Activated naive CD4-positive, alpha-beta T cell treated with anti-CD3 and anti-CD28 coated beads, Interleukin-2, amount 10 ng/mL, durations not matched to agents 7 days and 5 days (primary cell): ENCODE measurements around the gene ZNF335.

Experiments used
- CTCF ChIA-PET: fragments of 350-600 bp; sonication (Branson Sonifier 250); formaldehyde crosslinking; loops from one replicate; lab custom pipeline; 2021; ENCODE audit warnings: antibody characterized with exemption; lab: Charles Lee
- DNase-seq: peaks from one replicate; pipeline ENCODE4 v3.0.0-alpha.2; 2020
- H3K27ac Mint-ChIP-seq: one replicate; pipeline ENCODE4 v1.8.0; 2021; ENCODE audit warnings: mild to moderate bottlenecking, moderate library complexity, mixed read lengths
- H3K27me3 Mint-ChIP-seq: one replicate; pipeline ENCODE4 v1.8.0; 2021; ENCODE audit warnings: mild to moderate bottlenecking, mixed read lengths
- H3K36me3 Mint-ChIP-seq: one replicate; pipeline ENCODE4 v1.8.0; 2021; ENCODE audit warnings: mixed read lengths
- H3K4me1 Mint-ChIP-seq: one replicate; pipeline ENCODE4 v1.8.0; 2021; ENCODE audit warnings: mixed read lengths
- H3K4me3 Mint-ChIP-seq: one replicate; pipeline ENCODE4 v1.8.0; 2021; ENCODE audit warnings: mild to moderate bottlenecking, moderate library complexity, mixed read lengths
- H3K9me3 Mint-ChIP-seq: one replicate; pipeline ENCODE4 v1.8.0; 2021; ENCODE audit warnings: mixed read lengths

ZNF335 gene

GRCh38 chr20:46010491-46011391, 38.7 kb upstream of the ZNF335 start:
- H3K36me3 Mint-ChIP-seq: peaks cover 5% of the 10 kb centered on the region
- peak; percentile 55 for DNase-seq
- H3K27ac Mint-ChIP-seq: peak overlapping the region; percentile 64
- peaks cover 2% of the 10 kb centered on the region for H3K9me3 Mint-ChIP-seq
- CTCF ChIA-PET: interaction anchor here (1.1 to 8.7 kb wide), 6 partner anchors 11 to 45 kb away, joined by 3 to 151 read pairs (median 18); no protein-coding TSS in a partner anchor
- H3K4me1 Mint-ChIP-seq: peaks cover 74% of the 10 kb centered on the region
- peak overlapping the region; percentile 40 for H3K4me3 Mint-ChIP-seq
- H3K27me3 Mint-ChIP-seq: peaks cover 93% of the 10 kb centered on the region

GRCh38 chr20:46009816-46010215, 37.8 kb upstream of the ZNF335 start:
- Mint-ChIP-seq H3K4me3 (no peak overlapping the region), H3K27ac (no peak overlapping the region), H3K27me3 (peaks cover 95% of the 10 kb centered on the region), H3K36me3 (peaks cover 5% of the 10 kb centered on the region), H3K9me3 (peaks cover 2% of the 10 kb centered on the region), H3K4me1 (peaks cover 82% of the 10 kb centered on the region)
- CTCF ChIA-PET: interaction anchor here (0.9 to 8.7 kb wide), 2 partner anchors 11 to 22 kb away, joined by 4 to 151 read pairs; no protein-coding TSS in a partner anchor
- DNase-seq: no peak

GRCh38 chr20:46007671-46008070, 35.7 kb upstream of the ZNF335 start:
- CTCF ChIA-PET: interaction anchor here (8.7 kb wide), 1 partner anchor 19 kb away, joined by 151 read pairs; no protein-coding TSS in a partner anchor
- Mint-ChIP-seq H3K4me3 (no peak overlapping the region), H3K4me1 (peaks cover 84% of the 10 kb centered on the region), H3K9me3 (peaks cover 2% of the 10 kb centered on the region), H3K27ac (no peak overlapping the region), H3K27me3 (peaks cover 85% of the 10 kb centered on the region), H3K36me3 (peaks cover 5% of the 10 kb centered on the region)
- DNase-seq: no peak

GRCh38 chr20:46006964-46007363, 35.0 kb upstream of the ZNF335 start:
- CTCF ChIA-PET: interaction anchor here (8.7 kb wide), 1 partner anchor 19 kb away, joined by 151 read pairs; no protein-coding TSS in a partner anchor
- Mint-ChIP-seq H3K27ac (no peak overlapping the region), H3K4me1 (peaks cover 79% of the 10 kb centered on the region), H3K27me3 (peaks cover 80% of the 10 kb centered on the region), H3K4me3 (no peak overlapping the region), H3K9me3 (peaks cover 2% of the 10 kb centered on the region), H3K36me3 (peaks cover 5% of the 10 kb centered on the region)
- DNase-seq: no peak

GRCh38 chr20:46006022-46006705, 34.2 kb upstream of the ZNF335 start:
- DNase-seq: no peak
- CTCF ChIA-PET: interaction anchor here (0.6 to 1.8 kb wide), 2 partner anchors 17 to 23 kb away, joined by 3 to 5 read pairs; no protein-coding TSS in a partner anchor
- Mint-ChIP-seq H3K27me3 (peaks cover 72% of the 10 kb centered on the region), H3K4me3 (no peak overlapping the region), H3K9me3 (no peaks in the 10 kb centered on the region), H3K27ac (peak overlapping the region; percentile 73), H3K4me1 (peaks cover 77% of the 10 kb centered on the region), H3K36me3 (no peaks in the 10 kb centered on the region)

- H3K36me3 Mint-ChIP-seq: no peaks in the 10 kb centered on the region
- H3K4me3 Mint-ChIP-seq: peak overlapping the region; percentile 29
- peak; percentile 67 for DNase-seq
- H3K27ac Mint-ChIP-seq: peak overlapping the region; percentile 30
- H3K27me3 Mint-ChIP-seq: peaks cover 69% of the 10 kb centered on the region
- peaks cover 77% of the 10 kb centered on the region for H3K4me1 Mint-ChIP-seq
- H3K9me3 Mint-ChIP-seq: no peaks in the 10 kb centered on the region
- CTCF ChIA-PET: interaction anchor here (1.2 to 2.7 kb wide), 4 partner anchors 9 to 34 kb away, joined by 4 to 13 read pairs (median 8); no protein-coding TSS in a partner anchor
Observed at GRCh38 chr20:46004889-46005473, 33.0 kb upstream of the ZNF335 start.

- Mint-ChIP-seq H3K9me3 (no peaks in the 10 kb centered on the region), H3K4me3 (no peak overlapping the region), H3K27ac (no peak overlapping the region), H3K4me1 (peaks cover 80% of the 10 kb centered on the region), H3K27me3 (peaks cover 61% of the 10 kb centered on the region), H3K36me3 (no peaks in the 10 kb centered on the region)
- CTCF ChIA-PET: interaction anchor here (1.7 to 2.7 kb wide), 3 partner anchors 10 to 21 kb away, joined by 5 to 13 read pairs (median 12); no protein-coding TSS in a partner anchor
- DNase-seq: no peak
Observed at GRCh38 chr20:46004187-46004586, 32.2 kb upstream of the ZNF335 start.

- Mint-ChIP-seq H3K27me3 (peaks cover 47% of the 10 kb centered on the region), H3K9me3 (no peaks in the 10 kb centered on the region), H3K4me1 (peaks cover 84% of the 10 kb centered on the region), H3K4me3 (no peak overlapping the region), H3K27ac (no peak overlapping the region), H3K36me3 (no peaks in the 10 kb centered on the region)
- CTCF ChIA-PET: interaction anchor here (1.0 to 6.7 kb wide), 3 partner anchors 11 to 32 kb away, joined by 5 to 57 read pairs (median 31); no protein-coding TSS in a partner anchor
- DNase-seq: no peak
Observed at GRCh38 chr20:46002008-46002407, 30.0 kb upstream of the ZNF335 start.

- H3K36me3 Mint-ChIP-seq: no peaks in the 10 kb centered on the region
- no peak for DNase-seq
- H3K9me3 Mint-ChIP-seq: no peaks in the 10 kb centered on the region
- no peak overlapping the region for H3K27ac Mint-ChIP-seq
- peaks cover 84% of the 10 kb centered on the region for H3K4me1 Mint-ChIP-seq
- CTCF ChIA-PET: interaction anchor here (1.0 to 6.7 kb wide), 3 partner anchors 12 to 32 kb away, joined by 5 to 57 read pairs (median 31); no protein-coding TSS in a partner anchor
- H3K4me3 Mint-ChIP-seq: no peak overlapping the region
- H3K27me3 Mint-ChIP-seq: peaks cover 48% of the 10 kb centered on the region
Observed at GRCh38 chr20:46001498-46001897, 29.5 kb upstream of the ZNF335 start.

GRCh38 chr20:46000262-46000996, 28.4 kb upstream of the ZNF335 start:
- H3K9me3 Mint-ChIP-seq: no peaks in the 10 kb centered on the region
- CTCF ChIA-PET: interaction anchor here (0.9 to 6.7 kb wide), 3 partner anchors 13 to 31 kb away, joined by 3 to 57 read pairs (median 31); no protein-coding TSS in a partner anchor
- H3K4me1 Mint-ChIP-seq: peaks cover 75% of the 10 kb centered on the region
- no peak overlapping the region for H3K4me3 Mint-ChIP-seq
- peaks cover 47% of the 10 kb centered on the region for H3K27me3 Mint-ChIP-seq
- peak overlapping the region; percentile 49 for H3K27ac Mint-ChIP-seq
- no peaks in the 10 kb centered on the region for H3K36me3 Mint-ChIP-seq
- peak; percentile 54 for DNase-seq

- Mint-ChIP-seq H3K27me3 (peaks cover 47% of the 10 kb centered on the region), H3K36me3 (no peaks in the 10 kb centered on the region), H3K9me3 (no peaks in the 10 kb centered on the region), H3K27ac (peak overlapping the region; percentile 49), H3K4me3 (no peak overlapping the region), H3K4me1 (peaks cover 75% of the 10 kb centered on the region)
- no peak for DNase-seq
- CTCF ChIA-PET: interaction anchor here (0.9 to 6.7 kb wide), 4 partner anchors 10 to 31 kb away, joined by 3 to 57 read pairs (median 18); no protein-coding TSS in a partner anchor
Observed at GRCh38 chr20:45999557-46000261, 27.7 kb upstream of the ZNF335 start.

GRCh38 chr20:45998761-45999160, 26.8 kb upstream of the ZNF335 start:
- CTCF ChIA-PET: interaction anchor here (1.0 to 6.7 kb wide), 4 partner anchors 10 to 28 kb away, joined by 4 to 57 read pairs (median 18); no protein-coding TSS in a partner anchor
- H3K4me3 Mint-ChIP-seq: no peak overlapping the region
- peak; percentile 33 for DNase-seq
- peaks cover 45% of the 10 kb centered on the region for H3K27me3 Mint-ChIP-seq
- peaks cover 66% of the 10 kb centered on the region for H3K4me1 Mint-ChIP-seq
- no peaks in the 10 kb centered on the region for H3K36me3 Mint-ChIP-seq
- no peak overlapping the region for H3K27ac Mint-ChIP-seq
- no peaks in the 10 kb centered on the region for H3K9me3 Mint-ChIP-seq
